Astrocyte of the cerebellum (primary cell): ENCODE results near the gene SMIM14.
"Not testable (repeated sequence)": the region's sequence is repeated elsewhere in the genome, so short reads cannot be mapped to it uniquely, and the experiment has no call there.

Source experiments
- DNase-seq: peaks from one replicate; pipeline ENCODE4 v3.0.0-alpha.2; 2011; ENCODE audit warnings: low read depth
- H3K4me3 ChIP-seq: 2 replicates; pipeline ENCODE4 v1.5.1; 2011; ENCODE audit warnings: mild to moderate bottlenecking, low read depth, low read length, moderate library complexity
- CTCF ChIP-seq: IDR thresholded peaks from 2 replicates; pipeline ENCODE4 v1.5.1; 2012; ENCODE audit warnings: low read length, low read depth, moderate library complexity, mild to moderate bottlenecking; ENCODE audit errors: missing control alignments
- in situ Hi-C: cut with HindIII; loops from 2 replicates; pipeline ENCODE4 v1.10.0; 2017; ENCODE audit warnings: low sequenced_read_pairs

SMIM14 gene

GRCh38 chr4:39563346-39563847 is 75.3 kb downstream of the SMIM14 start:
- in situ Hi-C loops, result no loop called here
- no peak for DNase-seq
- TF ChIP-seq CTCF, result no peak
- H3K4me3 ChIP-seq, result no peak overlapping the region

- no peak for DNase-seq
- in situ Hi-C loops, result no loop called here
- no peak for TF ChIP-seq CTCF
- H3K4me3 ChIP-seq, result no peak overlapping the region
These were observed 75.9 kb downstream of the SMIM14 start for GRCh38 chr4:39562792-39563191.

- DNase-seq, result no peak
- no peak for TF ChIP-seq CTCF
- no peak overlapping the region for H3K4me3 ChIP-seq
- in situ Hi-C loops, result no loop called here
These were observed 79.0 kb downstream of the SMIM14 start for GRCh38 chr4:39559626-39560025.

- no peak for DNase-seq
- in situ Hi-C loops, result no loop called here
- TF ChIP-seq CTCF, result no peak
- no peak overlapping the region for H3K4me3 ChIP-seq
These were observed 83.2 kb downstream of the SMIM14 start for GRCh38 chr4:39555472-39555871.

GRCh38 chr4:39548425-39549067 is 90.1 kb downstream of the SMIM14 start:
- in situ Hi-C loops, result no loop called here
- no peak for DNase-seq
- no peak for TF ChIP-seq CTCF
- H3K4me3 ChIP-seq, result no peak overlapping the region

- DNase-seq, result no peak
- TF ChIP-seq CTCF, result no peak
- H3K4me3 ChIP-seq, result no peak overlapping the region
- in situ Hi-C loops, result no loop called here
These were observed 93.9 kb downstream of the SMIM14 start for GRCh38 chr4:39544580-39545315.

GRCh38 chr4:39544080-39544479 is 94.6 kb downstream of the SMIM14 start:
- in situ Hi-C loops, DNase-seq, H3K4me3 ChIP-seq: not testable (repeated sequence)
